Naive thymus-derived CD4-positive, alpha-beta T cell (primary cell): Measurements from ENCODE around the gene U2AF1. TPM values are rescaled to one million over a fixed set of nuclear protein-coding genes. Genes with fewer than 3 reads are reported as not detected.
"Not testable (repeated sequence)": the region's sequence is repeated elsewhere in the genome, so short reads cannot be mapped to it uniquely, and the experiment has no call there.

Experiments used
- ATAC-seq: fragments of 150-1000 bp; cut with Tn5 transposase; 2 replicates; pipeline ENCODE4 v1.10.0; 2021; ENCODE audit warnings: mild to moderate bottlenecking, moderate library complexity
- CTCF ChIA-PET: fragments of 350-600 bp; sonication (Branson Sonifier 250); formaldehyde crosslinking; loops from one replicate; lab custom pipeline; 2021; ENCODE audit warnings: antibody characterized with exemption; lab: Charles Lee
- POLR2A ChIA-PET: fragments of 350-600 bp; sonication (Branson Sonifier 250); formaldehyde crosslinking; loops from one replicate; lab custom pipeline; 2021; ENCODE audit warnings: antibody characterized with exemption, inconsistent platforms; lab: Charles Lee
- DNase-seq, 9 donors: peaks; one replicate each; pipeline versions ENCODE4 v3.0.0 to v3.0.0-alpha.2; 2020 to 2022; ENCODE audit warnings: mixed read lengths in 1 of 9
- H3K27ac ChIP-seq: one replicate; pipeline ENCODE4 v1.7.0; 2013; ENCODE audit warnings: mild to moderate bottlenecking, low read depth, low read length, moderate library complexity
- H3K27me3 ChIP-seq, 2 donors: one replicate each; pipeline ENCODE4 v1.7.0; 2013; ENCODE audit warnings: low read length in 2 of 2, mild to moderate bottlenecking in 2 of 2, moderate library complexity in 2 of 2; ENCODE audit not compliant: control insufficient read depth in 2 of 2, insufficient read depth in 2 of 2
- H3K36me3 ChIP-seq, 3 experiments: 1 replicate in 2 of 3; 2 replicates in 1 of 3; pipeline ENCODE4 v1.7.0; 2013; ENCODE audit warnings: low read length in 3 of 3, mild to moderate bottlenecking in 3 of 3, moderate library complexity in 1 of 3; ENCODE audit not compliant: insufficient read depth in 3 of 3, control insufficient read depth in 2 of 3
- H3K4me1 ChIP-seq, 2 donors: one replicate each; pipeline ENCODE4 v1.7.0; 2013; ENCODE audit warnings: low read length in 2 of 2, mild to moderate bottlenecking in 2 of 2, moderate library complexity in 1 of 2; ENCODE audit not compliant: control insufficient read depth in 2 of 2, insufficient read depth in 2 of 2
- H3K4me3 ChIP-seq: 2 replicates; pipeline ENCODE4 v1.7.0; 2013; ENCODE audit warnings: mild to moderate bottlenecking, low read length
- H3K9me3 ChIP-seq, 3 experiments: 1 replicate in 2 of 3; 2 replicates in 1 of 3; pipeline ENCODE4 v1.7.0; 2013; ENCODE audit warnings: low read length in 3 of 3; ENCODE audit not compliant: control insufficient read depth in 2 of 3
- H3K27ac Mint-ChIP-seq, 9 donors: one replicate each; pipeline ENCODE4 v1.8.0; 2020 to 2022; ENCODE audit warnings: mixed read lengths in 9 of 9, mild to moderate bottlenecking in 8 of 9, moderate library complexity in 5 of 9, inconsistent platforms in 2 of 9
- H3K27me3 Mint-ChIP-seq, 5 donors: one replicate each; pipeline ENCODE4 v1.8.0; 2021 to 2022; ENCODE audit warnings: mixed read lengths in 5 of 5, mild to moderate bottlenecking in 1 of 5
- H3K36me3 Mint-ChIP-seq, 5 donors: one replicate each; pipeline ENCODE4 v1.8.0; 2020 to 2022; ENCODE audit warnings: mixed read lengths in 5 of 5, mild to moderate bottlenecking in 3 of 5, inconsistent platforms in 1 of 5
- H3K4me1 Mint-ChIP-seq, 7 donors: one replicate each; pipeline ENCODE4 v1.8.0; 2020 to 2022; ENCODE audit warnings: mixed read lengths in 7 of 7, mild to moderate bottlenecking in 3 of 7, inconsistent platforms in 1 of 7
- H3K4me3 Mint-ChIP-seq, 10 donors: one replicate each; pipeline ENCODE4 v1.8.0; 2020 to 2022; ENCODE audit warnings: mild to moderate bottlenecking in 10 of 10, mixed read lengths in 10 of 10, moderate library complexity in 6 of 10, inconsistent platforms in 2 of 10
- H3K9me3 Mint-ChIP-seq, 11 donors: one replicate each; pipeline ENCODE4 v1.8.0; 2020 to 2022; ENCODE audit warnings: mixed read lengths in 11 of 11, mild to moderate bottlenecking in 4 of 11, inconsistent platforms in 1 of 11, moderate library complexity in 1 of 11
- intact Hi-C, 2 donors: fragments of 100-400 bp; cut with micrococcal nuclease; formaldehyde crosslinking; loops; one replicate each; pipeline ENCODE4 v1.15.1; 2023
- polyA plus RNA-seq, 2 donors: library from polyadenylated mRNA; unstranded; fragments of 300-500 nt; fragmentation: Illumina TruSeq; gene quantifications; one replicate each; pipeline ENCODE4 v1.2.3, GENCODE V29; 2021
- total RNA-seq, 6 experiments: library from RNA in 5 of 6; stranded (reverse) in 5 of 6; gene quantifications; 1 replicate in 5 of 6; 2 replicates in 1 of 6; pipeline ENCODE4 v1.2.3 and lab custom pipeline; 2021 to 2026

Gene U2AF1
- total and polyA plus RNA-seq, 7 experiments from 2014 or later, result 7.5 to 134 (median 76.0) TPM

GRCh38 chr21:43045876-43046821 lies 61.2 kb downstream of the U2AF1 start:
- Mint-ChIP-seq H3K4me3 (peak overlapping the region in 7 of 10 donors; percentile 25 to 83 (median 73)), H3K27ac (peak overlapping the region in 6 of 9 donors; percentile 18 to 88 (median 76)), H3K4me1 (peaks cover 4 to 12% (median 6%) of the 10 kb centered on the region in 7 donors)
- H3K4me1 ChIP-seq, H3K27me3 Mint-ChIP-seq, H3K9me3 ChIP-seq, H3K36me3 ChIP-seq, intact Hi-C loops, H3K4me3 ChIP-seq, H3K36me3 Mint-ChIP-seq, H3K27ac ChIP-seq, CTCF ChIA-PET, POLR2A ChIA-PET, H3K9me3 Mint-ChIP-seq, H3K27me3 ChIP-seq: not testable (repeated sequence)
- peak; percentile 45 for ATAC-seq
- peak in 1 of 9 donors; percentile 8 for DNase-seq

- intact Hi-C loops, H3K27ac ChIP-seq, H3K9me3 ChIP-seq, H3K36me3 ChIP-seq, H3K36me3 Mint-ChIP-seq, H3K4me3 ChIP-seq, POLR2A ChIA-PET, H3K4me1 ChIP-seq, H3K9me3 Mint-ChIP-seq, CTCF ChIA-PET, H3K27me3 Mint-ChIP-seq, H3K27me3 ChIP-seq: not testable (repeated sequence)
- ATAC-seq (peak; percentile 69), DNase-seq (peak in 6 of 9 donors; percentile 1 to 36 (median 21))
- peak overlapping the region; percentile 80 to 97 (median 90) for H3K27ac Mint-ChIP-seq
- H3K4me3 Mint-ChIP-seq, result peak overlapping the region in 8 of 10 donors; percentile 69 to 87 (median 82)
- H3K4me1 Mint-ChIP-seq, result peaks cover 4 to 12% (median 6%) of the 10 kb centered on the region in 7 donors
Measured at GRCh38 chr21:43045165-43045875, 62.0 kb downstream of the U2AF1 start.

- H3K9me3 ChIP-seq, H3K27me3 ChIP-seq, H3K27me3 Mint-ChIP-seq, H3K36me3 Mint-ChIP-seq, H3K27ac Mint-ChIP-seq, H3K36me3 ChIP-seq, H3K4me3 ChIP-seq, intact Hi-C loops, DNase-seq, H3K27ac ChIP-seq, POLR2A ChIA-PET, H3K4me3 Mint-ChIP-seq, H3K9me3 Mint-ChIP-seq, CTCF ChIA-PET, ATAC-seq, H3K4me1 ChIP-seq: not testable (repeated sequence)
- peaks cover 4 to 12% (median 6%) of the 10 kb centered on the region in 7 donors for H3K4me1 Mint-ChIP-seq
Measured at GRCh38 chr21:43044547-43044946, 62.8 kb downstream of the U2AF1 start.

GRCh38 chr21:43043291-43043690 lies 64.1 kb downstream of the U2AF1 start:
- DNase-seq, CTCF ChIA-PET, intact Hi-C loops, H3K4me1 ChIP-seq, H3K4me3 ChIP-seq, H3K36me3 Mint-ChIP-seq, H3K27me3 Mint-ChIP-seq, H3K27me3 ChIP-seq, ATAC-seq, H3K9me3 ChIP-seq, POLR2A ChIA-PET, H3K4me3 Mint-ChIP-seq, H3K27ac ChIP-seq, H3K9me3 Mint-ChIP-seq, H3K36me3 ChIP-seq: not testable (repeated sequence)
- peaks cover 4 to 12% (median 6%) of the 10 kb centered on the region in 7 donors for H3K4me1 Mint-ChIP-seq
- peak overlapping the region in 4 of 9 donors; percentile 25 to 53 (median 30) for H3K27ac Mint-ChIP-seq

Other genes with a start within 250 kb of the U2AF1 start
- gene WDR4, start 228.0 kb downstream of the U2AF1 start, total RNA-seq, result 10 to 100 TPM; 24.4 to 39.1 (median 30.5) TPM
- gene WDR4, start 228.0 kb downstream of the U2AF1 start, polyA plus RNA-seq, result 10 to 100 TPM; 10.4 TPM
- gene NDUFV3, start 214.3 kb downstream of the U2AF1 start, total RNA-seq, result 10 to 100 TPM; 25.3 to 33.1 (median 30.9) TPM
- 10 to 100 TPM; 20.0 to 25.5 TPM for gene NDUFV3, start 214.3 kb downstream of the U2AF1 start, polyA plus RNA-seq
- gene ERVH48-1, start 181.9 kb downstream of the U2AF1 start, total RNA-seq, result 1 to 10 TPM in 1 of 5 experiments, under 1 TPM in 4; 0.17 to 2.8 (median 0.51) TPM
- 1 to 10 TPM; 1.0 to 1.2 TPM for gene ERVH48-1, start 181.9 kb downstream of the U2AF1 start, polyA plus RNA-seq
- 10 to 100 TPM; 14.7 to 24.7 (median 20.8) TPM for gene PKNOX1, start 133.0 kb downstream of the U2AF1 start, total RNA-seq
- 10 to 100 TPM; 14.7 to 14.9 TPM for gene PKNOX1, start 133.0 kb downstream of the U2AF1 start, polyA plus RNA-seq
- 10 to 100 TPM in 1 of 5 experiments, under 1 TPM in 2, not detected in 2; 0.40 to 21.2 (median 0.88) TPM for gene CBS, start 31.7 kb downstream of the U2AF1 start, total RNA-seq
- not detected for gene CBS, start 31.7 kb downstream of the U2AF1 start, polyA plus RNA-seq
- not detected for gene CRYAA, start 61.4 kb upstream of the U2AF1 start, total RNA-seq
- gene CRYAA, start 61.4 kb upstream of the U2AF1 start, polyA plus RNA-seq, result not detected